ENCODE results near the gene ANKS3.
A peak's percentile ranks its signal among the peaks of the same experiment; 100 is the strongest.

Gene ANKS3

GRCh38 chr16:4687946-4688673 lies 46.0 kb downstream of the ANKS3 start:
- peaks cover 76% of the 10 kb centered on the region for H3K4me1 ChIP-seq
- no peaks in the 10 kb centered on the region for H3K27me3 ChIP-seq
- no peaks in the 10 kb centered on the region for H3K9me3 ChIP-seq
- peak overlapping the region; percentile 99 for H3K4me2 ChIP-seq
- peaks cover 32% of the 10 kb centered on the region for H4K20me1 ChIP-seq
- H3K36me3 ChIP-seq, result peaks cover 40% of the 10 kb centered on the region
- peak overlapping the region; percentile 71 for H3K9ac ChIP-seq
- no peak for TF ChIP-seq Cebpa-rat (IDR thresholded peaks at IDR 0.05)
- peak overlapping the region; percentile 90 for H3K27ac ChIP-seq
- H3K4me3 ChIP-seq, result peak overlapping the region; percentile 56

GRCh38 chr16:4687416-4687815 lies 46.7 kb downstream of the ANKS3 start:
- Histone ChIP-seq H3K9me3 (no peaks in the 10 kb centered on the region), H3K9ac (peak overlapping the region; percentile 71; the same call in 1 of the 2 replicates), H4K20me1 (peaks cover 32% of the 10 kb centered on the region), H3K27ac (peak overlapping the region; percentile 90), H3K27me3 (no peaks in the 10 kb centered on the region), H3K4me2 (peak overlapping the region; percentile 99), H3K36me3 (peaks cover 47% of the 10 kb centered on the region), H3K4me3 (no peak overlapping the region), H3K4me1 (peaks cover 69% of the 10 kb centered on the region)
- TF ChIP-seq Cebpa-rat (IDR thresholded peaks at IDR 0.05), result no peak

- no peaks in the 10 kb centered on the region for H3K9me3 ChIP-seq
- peaks cover 55% of the 10 kb centered on the region for H3K36me3 ChIP-seq
- 0 out of 2 replicates have a peak overlapping the region, but pooled peaks have one; percentile 24 for H3K9ac ChIP-seq
- no peaks in the 10 kb centered on the region for H3K27me3 ChIP-seq
- H3K4me1 ChIP-seq, result peaks cover 61% of the 10 kb centered on the region
- no peak for TF ChIP-seq Cebpa-rat (IDR thresholded peaks at IDR 0.05)
- H3K4me3 ChIP-seq, result no peak overlapping the region
- peaks cover 32% of the 10 kb centered on the region for H4K20me1 ChIP-seq
- peak overlapping the region; percentile 99; the same call in 1 of the 2 replicates for H3K4me2 ChIP-seq
- H3K27ac ChIP-seq, result peak overlapping the region; percentile 18; the same call in 1 of the 2 replicates
Observed at GRCh38 chr16:4686497-4687210, 47.4 kb downstream of the ANKS3 start.

DNA sequence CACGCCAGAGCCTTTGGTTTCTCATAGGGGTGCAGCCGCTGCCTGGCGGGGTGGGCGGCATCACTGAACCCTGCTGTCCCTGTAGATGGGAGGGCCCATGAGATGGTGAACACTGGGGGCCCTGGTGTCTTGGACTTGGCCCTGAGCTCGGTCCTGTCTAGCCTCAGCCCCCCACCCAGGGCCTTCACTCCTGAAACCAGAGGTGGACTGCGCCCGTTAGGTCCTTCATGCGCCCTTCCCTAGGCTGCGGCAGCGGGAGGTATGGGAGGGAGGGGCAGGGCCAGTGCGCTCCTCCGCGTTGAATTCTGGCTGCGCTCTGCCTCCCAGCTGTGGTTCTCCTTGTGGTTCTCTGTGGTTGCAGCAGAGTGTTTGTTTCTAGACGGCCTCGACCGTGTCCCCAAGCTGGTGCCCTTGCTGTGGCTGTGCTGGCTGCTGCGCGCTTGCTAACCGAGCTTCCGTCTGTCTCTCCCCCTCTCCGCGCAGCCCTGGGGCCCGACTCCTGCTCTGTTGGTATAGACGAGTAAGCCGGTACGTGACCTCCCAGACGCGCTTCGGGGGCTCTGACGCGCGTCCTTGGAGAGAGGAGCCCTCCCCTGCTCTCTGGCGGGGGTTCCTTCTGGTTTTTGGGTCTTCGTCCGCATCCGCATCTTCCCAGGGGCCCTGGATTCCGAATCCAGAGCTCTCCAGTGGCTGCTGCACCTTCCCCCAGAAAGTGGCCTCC lies 48.1 kb downstream of the ANKS3 start:
- H3K27ac ChIP-seq, result peak overlapping the region; percentile 18; the same call in 1 of the 2 replicates
- H3K36me3 ChIP-seq, result peaks cover 62% of the 10 kb centered on the region

DNA sequence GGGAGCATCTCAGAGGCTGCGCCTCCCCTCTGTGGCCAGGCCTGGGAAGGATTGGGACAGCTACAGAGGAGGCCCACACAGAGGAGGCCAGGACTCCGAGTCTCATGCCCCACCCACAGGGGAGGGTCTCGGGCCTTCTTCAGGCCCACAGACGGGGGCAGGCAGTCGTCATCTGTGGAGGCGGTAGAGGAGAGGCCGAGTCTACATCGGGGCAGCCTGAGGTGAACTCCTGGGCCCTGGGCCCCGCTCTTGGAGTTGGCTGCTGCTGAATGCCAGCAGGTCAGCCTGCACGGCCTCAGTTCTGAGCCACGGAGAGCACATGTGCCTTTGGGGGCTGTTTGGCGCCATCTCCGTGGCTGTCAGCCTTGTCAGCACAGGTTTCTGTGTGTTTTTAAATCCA lies 48.8 kb downstream of the ANKS3 start:
- H3K9ac ChIP-seq, result peak overlapping the region; percentile 7; the same call in 1 of the 2 replicates
- H3K4me2 ChIP-seq, result no peak overlapping the region
- H3K4me1 ChIP-seq, result peaks cover 49% of the 10 kb centered on the region
- H4K20me1 ChIP-seq, result peaks cover 38% of the 10 kb centered on the region
- H3K36me3 ChIP-seq, result peaks cover 67% of the 10 kb centered on the region
- no peaks in the 10 kb centered on the region for H3K27me3 ChIP-seq
- no peaks in the 10 kb centered on the region for H3K9me3 ChIP-seq
- TF ChIP-seq Cebpa-rat (IDR thresholded peaks at IDR 0.05), result no peak
- 0 out of 2 replicates have a peak overlapping the region, but pooled peaks have one; percentile 9 for H3K27ac ChIP-seq
- no peak overlapping the region for H3K4me3 ChIP-seq

More for the DNA sequence above, 48.1 kb downstream of the ANKS3 start:
- no peak overlapping the region for H3K4me2 ChIP-seq
- no peak for TF ChIP-seq Cebpa-rat (IDR thresholded peaks at IDR 0.05)
- no peaks in the 10 kb centered on the region for H3K27me3 ChIP-seq
- H3K4me3 ChIP-seq, result no peak overlapping the region
- peak overlapping the region; percentile 7; the same call in 1 of the 2 replicates for H3K9ac ChIP-seq
- H4K20me1 ChIP-seq, result peaks cover 39% of the 10 kb centered on the region
- H3K9me3 ChIP-seq, result no peaks in the 10 kb centered on the region
- H3K4me1 ChIP-seq, result peaks cover 54% of the 10 kb centered on the region

DNA sequence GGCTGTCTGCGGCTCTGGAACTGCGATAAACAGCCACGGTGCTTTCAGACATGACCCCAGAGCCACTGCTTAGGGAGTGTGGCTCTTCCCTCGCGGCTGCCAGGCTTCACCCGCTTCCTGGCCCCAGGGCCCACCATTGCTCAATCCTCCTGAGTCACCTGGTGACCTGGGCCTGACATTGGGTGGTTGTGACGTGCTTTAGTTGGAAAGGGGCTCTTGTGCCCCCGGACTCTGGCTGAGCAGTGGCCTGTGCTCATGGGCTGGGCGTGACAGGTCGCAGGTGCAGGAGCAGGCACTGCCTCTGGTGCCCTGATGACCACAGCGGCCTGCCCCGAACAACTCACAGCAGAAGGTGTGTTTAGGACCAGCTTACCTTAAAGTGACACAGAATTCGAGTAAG lies 49.3 kb downstream of the ANKS3 start:
- H4K20me1 ChIP-seq, result peaks cover 33% of the 10 kb centered on the region
- peaks cover 72% of the 10 kb centered on the region for H3K36me3 ChIP-seq
- 0 out of 2 replicates have a peak overlapping the region, but pooled peaks have one; percentile 7 for H3K9ac ChIP-seq
- peaks cover 43% of the 10 kb centered on the region for H3K4me1 ChIP-seq
- no peak for TF ChIP-seq Cebpa-rat (IDR thresholded peaks at IDR 0.05)
- no peak overlapping the region for H3K4me3 ChIP-seq
- H3K27me3 ChIP-seq, result no peaks in the 10 kb centered on the region
- H3K9me3 ChIP-seq, result no peaks in the 10 kb centered on the region
- H3K27ac ChIP-seq, result no peak overlapping the region
- no peak overlapping the region for H3K4me2 ChIP-seq

GRCh38 chr16:4684058-4684715 lies 49.9 kb downstream of the ANKS3 start:
- Histone ChIP-seq H3K9ac (no peak overlapping the region), H3K27me3 (no peaks in the 10 kb centered on the region), H3K27ac (no peak overlapping the region; the same call in 1 of the 2 replicates), H3K9me3 (no peaks in the 10 kb centered on the region), H4K20me1 (peaks cover 27% of the 10 kb centered on the region), H3K4me2 (no peak overlapping the region), H3K4me3 (no peak overlapping the region), H3K36me3 (peaks cover 76% of the 10 kb centered on the region), H3K4me1 (peaks cover 38% of the 10 kb centered on the region)
- no peak for TF ChIP-seq Cebpa-rat (IDR thresholded peaks at IDR 0.05)

- Histone ChIP-seq H3K4me3 (no peak overlapping the region), H3K4me1 (peaks cover 35% of the 10 kb centered on the region), H3K27me3 (no peaks in the 10 kb centered on the region), H3K27ac (no peak overlapping the region), H4K20me1 (peaks cover 28% of the 10 kb centered on the region), H3K9ac (no peak overlapping the region), H3K9me3 (no peaks in the 10 kb centered on the region), H3K36me3 (peaks cover 82% of the 10 kb centered on the region), H3K4me2 (no peak overlapping the region)
- no peak for TF ChIP-seq Cebpa-rat (IDR thresholded peaks at IDR 0.05)
Observed at GRCh38 chr16:4683255-4684057, 50.6 kb downstream of the ANKS3 start.

All from BLaER1 (cell line).